K562 (cell line): Measurements from ENCODE around the gene ZC3H12A. TPM values are rescaled to one million over a fixed set of nuclear protein-coding genes. Genes with fewer than 3 reads are reported as not detected.

Experiments
- FOXM1 ChIP-seq, 2 experiments: fragments of 450-650 bp in 1 of 2; sonication (generic) in 1 of 2; formaldehyde crosslinking in 1 of 2; IDR thresholded peaks; 2 replicates each; pipeline versions ENCODE4 v1.6.1 to v1.9.0; 2017 to 2022; ENCODE audit warnings: low read depth in 2 of 2, mild to moderate bottlenecking in 2 of 2, missing genetic modification reagents in 1 of 2, moderate library complexity in 1 of 2
- GABPA ChIP-seq: fragments of 200-800 bp; sonication (Bioruptor generic); conservative IDR thresholded peaks from 2 replicates; pipeline ENCODE4 v1.6.1; 2016; ENCODE audit warnings: low read depth, missing genetic modification characterization, missing compliant biosample characterization
- HLTF ChIP-seq: fragments of 450-650 bp; IDR thresholded peaks from 2 replicates; pipeline ENCODE4 v1.6.1; 2016
- HNRNPL ChIP-seq: fragments of 200-400 bp; formaldehyde crosslinking; IDR thresholded peaks from 2 replicates; pipeline ENCODE4 v1.6.1; 2017; ENCODE audit warnings: low read depth, mild to moderate bottlenecking, low read length
- MTA1 ChIP-seq: fragments of 450-650 bp; IDR thresholded peaks from 2 replicates; pipeline ENCODE4 v1.6.1; 2017; ENCODE audit warnings: borderline replicate concordance
- MYBL2 ChIP-seq, 2 experiments: fragments of 450-650 bp in 1 of 2; sonication (generic) in 1 of 2; formaldehyde crosslinking in 1 of 2; IDR thresholded peaks; 2 replicates each; pipeline versions ENCODE4 v1.6.1 to v1.8.1; 2017 to 2022; ENCODE audit warnings: borderline replicate concordance in 1 of 2, inconsistent platforms in 1 of 2, low read depth in 1 of 2, mild to moderate bottlenecking in 1 of 2, missing genetic modification reagents in 1 of 2, moderate library complexity in 1 of 2
- NCOA1 ChIP-seq: fragments of 450-650 bp; IDR thresholded peaks from 2 replicates; pipeline ENCODE4 v1.6.1; 2016; ENCODE audit warnings: low read depth
- NELFE ChIP-seq: IDR thresholded peaks from 2 replicates; pipeline ENCODE4 v1.6.1; 2011; ENCODE audit warnings: mild to moderate bottlenecking; ENCODE audit not compliant: insufficient read depth, insufficient read length
- NFYB ChIP-seq: IDR thresholded peaks from 2 replicates; pipeline ENCODE4 v1.6.1; 2011; ENCODE audit warnings: mild to moderate bottlenecking, moderate library complexity; ENCODE audit not compliant: insufficient read length; ENCODE audit errors: extremely low read depth
- OTX1 ChIP-seq: fragments of 450-650 bp; formaldehyde crosslinking; IDR thresholded peaks from 2 replicates; pipeline ENCODE4 v1.4.0; 2022; ENCODE audit warnings: mild to moderate bottlenecking
- PCBP1 ChIP-seq: fragments of 200-400 bp; formaldehyde crosslinking; IDR thresholded peaks from 2 replicates; pipeline ENCODE4 v1.6.1; 2018; ENCODE audit warnings: mild to moderate bottlenecking, low read depth, low read length; ENCODE audit not compliant: poor library complexity, severe bottlenecking
- PHF8 ChIP-seq: fragments of 200-600 bp; sonication (generic); IDR thresholded peaks from 2 replicates; pipeline ENCODE4 v1.6.1; 2012; ENCODE audit warnings: mixed run types, mild to moderate bottlenecking, inconsistent platforms, low read length, moderate library complexity, borderline replicate concordance
- RAD21 ChIP-seq, 2 experiments: fragments of 250-450 bp in 1 of 2; fragments of 450-650 bp in 1 of 2; sonication (Bioruptor Pico) in 1 of 2; formaldehyde crosslinking in 1 of 2; IDR thresholded peaks in 1 of 2; conservative IDR thresholded peaks in 1 of 2; 2 replicates each; pipeline versions ENCODE4 v1.4.0 to v1.8.0; 2020 to 2022; ENCODE audit warnings: mild to moderate bottlenecking in 2 of 2, moderate library complexity in 1 of 2
- RCOR1 ChIP-seq, 2 experiments: IDR thresholded peaks; 2 replicates each; pipeline ENCODE4 v1.6.1; 2012; ENCODE audit warnings: low read depth in 2 of 2, low read length in 2 of 2, borderline replicate concordance in 1 of 2, improper control_type of control experiment in 1 of 2
- RREB1 ChIP-seq: fragments of 250-450 bp; sonication (Bioruptor Pico); IDR thresholded peaks from 2 replicates; pipeline ENCODE4 v1.4.0; 2020
- STAG1 ChIP-seq: sonication (generic); formaldehyde crosslinking; IDR thresholded peaks from 2 replicates; pipeline ENCODE4 v1.5.0; 2020; ENCODE audit warnings: missing genetic modification reagents, borderline replicate concordance
- USF2 ChIP-seq: sonication (generic); formaldehyde crosslinking; IDR thresholded peaks from 2 replicates; pipeline ENCODE4 v1.5.0; 2020; ENCODE audit warnings: missing genetic modification reagents
- ZBED1 ChIP-seq: IDR thresholded peaks from 2 replicates; pipeline ENCODE4 v1.6.1; 2014
- ZC3H8 ChIP-seq: fragments of 450-650 bp; IDR thresholded peaks from 2 replicates; pipeline ENCODE4 v1.6.1; 2017
- ZKSCAN1 ChIP-seq: fragments of 150-350 bp; IDR thresholded peaks from 2 replicates; pipeline ENCODE4 v1.6.1; 2016; ENCODE audit warnings: low read depth, low read length
- ZNF121 ChIP-seq: sonication (generic); formaldehyde crosslinking; conservative IDR thresholded peaks from 2 replicates; pipeline ENCODE4 v1.8.0; 2022; ENCODE audit warnings: missing genetic modification reagents
- ZNF778 ChIP-seq: fragments of 450-650 bp; formaldehyde crosslinking; IDR thresholded peaks from 2 replicates; pipeline ENCODE4 v1.4.0; 2020; ENCODE audit warnings: mild to moderate bottlenecking, moderate library complexity
- polyA plus RNA-seq, 8 experiments: library from polyadenylated mRNA; depleted of rRNA in 4 of 8; stranded (reverse) in 5 of 8; unstranded in 3 of 8; fragments of >200 nt; fragmentation: Nextera tagmentation in 2 of 8; fragmentation: Illumina TruSeq in 1 of 8; extraction: Ambion mirVana in 2 of 8; extraction: Trizol in 1 of 8; gene quantifications; 2 replicates each; pipeline versions ENCODE4 v1.2.1 to v1.2.3, GENCODE V29; 2011 to 2014; ENCODE audit warnings: inconsistent platforms in 1 of 8, missing spikeins in 1 of 8
- total RNA-seq, 7 experiments: library from RNA; depleted of rRNA in 6 of 7; stranded (reverse); fragments of >200 nt in 6 of 7; fragmentation: Illumina TruSeq in 2 of 7; extraction: Trizol in 2 of 7; gene quantifications; 2 replicates each; pipeline versions ENCODE4 v1.2.1 to v1.2.3, GENCODE V29; 2011 to 2021; ENCODE audit warnings: low replicate concordance in 1 of 7

The ZC3H12A gene
- total and polyA plus RNA-seq, 9 of the 15 experiments (the other 6 are each of a cell fraction or from before 2014, with no cell fraction given) = 0.14 to 9.4 (median 6.7) TPM

- TF ChIP-seq RREB1 (CRISPR knock-in tag) (no peak), RCOR1 (IDR thresholded peaks at IDR 0.05; ENCODE audit: borderline replicate concordance in 1 of 2, low read depth in 2 of 2, low read length in 2 of 2) (no peak; a peak in 1 of 4 replicates), HNRNPL (no peak), GABPA (tag) (no peak), ZNF121 (no peak), ZBED1 (no peak), NELFE (no peak), ZC3H8 (no peak), USF2 (CRISPR knock-in tag) (no peak), OTX1 (CRISPR knock-in tag) (no peak), HLTF (no peak), MTA1 (no peak), STAG1 (CRISPR knock-in tag) (peak; percentile 54; the same call in 1 of the 2 replicates), RAD21 (CRISPR knock-in tag; conservative IDR thresholded peaks at IDR 0.05 in 1 of 2, IDR thresholded peaks at IDR 0.05 in 1 of 2) (peak; percentile 85 to 96), ZNF778 (CRISPR knock-in tag) (no peak), ZKSCAN1 (no peak), MYBL2 (IDR thresholded peaks at IDR 0.05; ENCODE audit: low read depth) (no peak), MYBL2 (CRISPR knock-in tag; IDR thresholded peaks at IDR 0.05; ENCODE audit: borderline replicate concordance) (no peak), NFYB (no peak), FOXM1 (IDR thresholded peaks at IDR 0.05; ENCODE audit: low read depth) (no peak), FOXM1 (CRISPR knock-in tag; IDR thresholded peaks at IDR 0.05; ENCODE audit: low read depth) (no peak), NCOA1 (no peak), PCBP1 (no peak), PHF8 (no peak)
Observed at GRCh38 chr1:37486680-37487618, 12.6 kb downstream of the ZC3H12A start (continued).
